ENCODE results near the gene WRAP73.
A peak's percentile ranks its signal among the peaks of the same experiment; 100 is the strongest.
"Not testable (repeated sequence)": the region's sequence is repeated elsewhere in the genome, so short reads cannot be mapped to it uniquely, and the experiment has no call there.

Gene WRAP73

DNA sequence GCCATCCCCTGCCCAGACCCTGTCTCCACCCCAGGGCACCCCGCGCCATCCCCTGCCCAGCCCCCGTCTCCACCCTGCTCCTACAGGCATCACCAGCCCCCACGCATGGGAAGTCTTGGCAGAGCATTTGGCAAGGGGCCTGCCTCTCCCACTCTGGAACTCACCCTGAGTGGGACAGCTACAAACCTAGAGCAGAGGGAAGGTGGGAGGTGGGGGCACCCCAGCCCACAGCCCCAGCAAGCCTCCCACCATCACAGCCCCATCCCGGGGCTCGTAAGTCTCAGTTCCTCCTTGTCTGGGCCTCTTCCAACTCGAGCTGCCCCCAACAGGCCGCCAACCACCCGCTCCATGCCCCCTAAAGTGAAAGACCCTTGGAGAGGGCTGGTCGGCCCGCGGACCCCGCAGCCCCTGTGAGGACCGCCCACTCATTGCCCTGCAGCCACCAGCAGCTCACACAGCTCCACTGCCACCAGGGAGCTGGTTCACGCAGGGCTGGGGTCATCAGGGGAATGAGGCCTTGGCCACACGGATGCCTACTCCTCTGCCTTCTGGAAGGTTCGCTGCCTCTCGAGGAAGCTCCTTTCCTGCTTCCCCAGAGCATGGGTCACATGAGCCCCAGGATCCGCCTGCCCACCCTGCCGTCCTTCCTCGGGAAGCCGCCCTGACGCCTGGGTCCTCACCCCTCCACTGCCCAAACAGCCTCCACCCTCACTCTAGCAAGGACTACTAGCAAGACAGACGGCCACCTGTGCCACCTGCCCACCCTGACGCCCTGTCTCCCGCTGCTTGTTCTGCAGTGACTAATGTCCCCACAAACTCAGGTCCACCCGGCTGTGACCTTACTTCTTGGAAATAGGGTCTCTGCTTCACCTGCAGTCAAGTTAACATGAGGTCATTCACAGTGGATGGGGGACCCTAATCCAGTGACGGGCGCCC is 53.0 kb downstream of the WRAP73 start:
- peak in 1 of 6 experiments; percentile 18 for DNase-seq

DNA sequence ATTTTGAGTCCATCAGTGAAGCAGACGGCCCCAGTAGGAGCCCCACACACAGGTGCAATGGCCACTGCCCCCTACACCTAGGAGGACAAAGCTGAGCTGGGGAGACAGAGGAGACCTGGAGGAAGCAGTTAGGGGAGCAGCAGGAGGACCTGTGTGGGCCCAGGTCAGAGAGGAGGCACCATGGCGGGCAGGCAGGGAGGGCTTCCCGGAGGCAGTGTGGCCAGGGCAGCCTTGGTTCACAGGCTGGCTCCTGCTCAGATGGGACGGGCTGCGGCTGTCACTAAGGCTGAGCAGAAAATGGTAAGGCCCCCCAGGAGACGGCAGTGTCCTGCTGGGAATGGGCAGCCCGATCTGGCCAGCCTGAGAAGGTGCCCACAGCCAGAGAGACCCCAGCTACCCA is 54.0 kb downstream of the WRAP73 start:
- no peak for DNase-seq

DNA sequence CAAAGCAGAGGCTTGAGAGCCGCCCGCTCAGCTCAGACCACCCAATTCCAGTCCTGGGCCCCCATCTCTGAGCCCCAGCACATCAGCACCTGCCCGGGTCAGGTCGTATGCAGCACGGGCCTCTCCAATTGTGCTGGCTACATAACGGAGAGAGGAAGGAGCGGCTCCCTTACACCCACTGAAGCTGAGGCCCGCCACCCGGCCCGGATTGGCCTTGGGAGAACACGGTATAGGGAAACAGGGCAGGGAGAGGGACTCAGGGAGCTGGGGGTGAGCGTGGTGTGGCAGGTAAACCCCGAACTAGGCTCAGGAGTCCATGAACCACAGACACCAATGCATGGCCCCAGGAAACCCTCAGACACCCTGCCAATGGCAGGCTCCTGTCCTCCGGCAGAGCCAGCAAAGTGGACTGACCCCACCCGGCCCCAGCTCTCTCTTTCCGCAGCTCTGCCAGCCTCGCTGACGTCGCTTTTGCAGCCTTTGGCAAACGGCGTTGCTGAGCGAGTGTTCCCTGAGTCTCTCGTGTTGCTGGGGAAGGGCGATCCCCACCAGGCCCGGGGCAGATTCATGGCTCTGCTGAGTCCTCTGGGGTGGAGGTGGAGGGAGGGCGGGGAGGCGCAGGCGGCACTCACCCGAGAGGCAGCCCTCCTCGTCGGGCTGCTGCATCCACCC is 55.1 kb downstream of the WRAP73 start:
- no peak for DNase-seq

DNA sequence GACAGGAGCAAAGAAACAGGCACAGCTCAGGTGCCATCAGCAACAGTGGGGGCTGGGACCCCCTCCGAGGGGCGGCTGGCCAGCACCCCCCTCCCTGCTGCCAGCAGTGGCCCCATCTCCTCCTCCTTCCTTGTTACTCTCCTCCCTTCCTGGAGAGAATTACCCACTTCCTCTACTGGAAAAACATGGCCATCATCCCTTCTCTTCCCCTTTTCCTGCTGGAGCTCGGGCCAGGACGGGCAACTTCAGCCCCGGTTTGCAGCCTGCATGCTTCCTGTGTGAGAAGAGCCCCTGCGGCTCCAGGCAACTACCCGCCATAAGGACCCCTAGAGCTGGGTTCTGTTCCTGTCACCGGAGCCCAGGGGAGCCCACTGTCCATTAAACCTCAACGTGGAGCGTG is 56.2 kb downstream of the WRAP73 start:
- no peak for DNase-seq

DNA sequence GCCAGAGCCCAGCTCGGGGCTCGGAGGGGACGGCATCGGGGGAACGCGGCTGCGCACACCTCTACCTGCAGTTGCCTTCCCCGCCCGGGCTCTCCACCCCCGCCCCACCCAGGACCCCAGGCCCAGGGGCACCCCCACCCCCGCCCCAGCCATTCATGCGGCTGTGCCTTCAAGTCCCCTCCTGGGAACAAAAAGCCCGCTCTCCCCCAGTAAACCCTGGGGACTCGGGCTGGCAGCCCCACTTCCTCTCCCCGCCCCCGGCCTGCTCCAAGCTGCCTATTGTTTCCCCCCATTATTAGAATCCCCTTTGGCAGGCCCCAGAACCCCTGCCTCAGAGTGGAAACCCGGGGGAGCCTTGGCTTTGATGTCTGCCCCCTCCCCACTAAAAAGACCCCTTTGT is 56.6 kb downstream of the WRAP73 start:
- DNase-seq = no peak

DNA sequence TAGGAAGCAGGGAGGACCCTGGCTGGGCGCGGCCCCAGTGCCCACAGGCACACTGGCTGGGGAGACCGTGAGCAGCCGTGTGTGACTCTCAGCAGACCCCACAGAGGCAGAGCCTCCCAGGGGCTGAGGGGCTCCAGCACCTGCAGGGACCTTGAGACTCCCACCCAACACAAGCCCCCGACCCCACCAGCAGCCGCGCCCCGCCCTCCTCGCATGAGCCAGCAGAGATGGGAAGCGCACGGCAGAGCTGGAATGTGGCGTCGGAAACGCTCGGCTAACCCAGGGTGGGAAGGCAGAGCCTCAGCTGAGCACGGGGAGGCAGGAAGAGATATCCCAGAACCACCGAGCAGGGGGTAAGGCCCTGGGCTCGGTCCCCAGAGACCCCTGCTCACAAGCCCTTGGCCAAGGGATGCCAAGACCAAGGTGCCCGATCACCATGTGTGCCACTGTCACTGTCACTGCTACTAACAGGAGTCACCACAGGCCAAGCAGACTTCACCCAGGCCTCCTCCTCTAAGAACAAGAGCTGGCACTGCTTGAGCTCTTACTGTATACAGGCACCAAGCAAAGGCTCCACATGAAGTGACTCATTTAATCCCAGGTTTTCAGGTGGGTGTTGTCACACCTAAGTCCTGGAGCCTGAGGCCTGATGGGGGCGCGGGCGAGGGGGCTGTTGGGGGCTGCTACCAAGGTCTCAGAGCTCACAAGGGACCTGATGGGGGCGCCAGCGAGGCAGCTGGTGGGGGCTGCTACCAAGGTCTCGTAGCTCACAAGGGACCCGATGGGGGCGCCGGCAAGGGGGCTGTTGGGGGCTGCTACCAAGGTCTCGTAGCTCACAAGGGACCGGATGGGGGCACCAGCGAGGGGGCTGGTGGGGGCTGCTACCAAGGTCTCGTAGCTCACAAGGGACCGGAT is 58.7 kb downstream of the WRAP73 start:
- DNase-seq = no peak

DNA sequence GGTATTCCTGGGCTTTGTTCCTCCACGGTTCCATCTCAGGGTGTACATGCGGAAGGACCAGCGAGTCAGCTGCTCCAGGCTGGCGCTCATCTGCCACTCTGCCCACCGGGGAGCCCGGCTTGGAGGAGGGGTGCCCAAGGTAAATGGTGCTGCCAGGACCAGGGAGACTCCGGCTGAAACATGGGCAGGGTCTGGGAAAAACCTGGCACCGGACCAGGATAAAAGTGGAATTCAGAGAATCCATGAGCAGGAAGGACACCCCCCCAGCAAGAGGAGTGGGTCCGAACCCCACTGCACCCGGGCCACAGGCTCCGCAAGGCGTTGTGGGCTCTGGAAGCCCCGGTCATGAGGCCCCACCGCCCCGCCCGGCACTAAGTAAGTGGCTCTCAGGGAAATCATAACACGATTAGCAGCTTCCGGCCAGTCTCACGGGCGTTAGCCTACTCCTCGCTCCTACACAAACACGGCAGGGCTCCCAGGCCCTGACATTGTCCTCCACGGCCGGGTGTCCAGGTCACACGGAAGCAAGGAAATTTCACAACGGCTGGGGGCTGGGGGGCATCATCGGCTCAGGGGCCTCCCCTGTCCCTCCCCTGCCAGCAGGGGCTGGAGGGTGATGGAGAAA is 59.7 kb downstream of the WRAP73 start:
- DNase-seq = no peak

DNA sequence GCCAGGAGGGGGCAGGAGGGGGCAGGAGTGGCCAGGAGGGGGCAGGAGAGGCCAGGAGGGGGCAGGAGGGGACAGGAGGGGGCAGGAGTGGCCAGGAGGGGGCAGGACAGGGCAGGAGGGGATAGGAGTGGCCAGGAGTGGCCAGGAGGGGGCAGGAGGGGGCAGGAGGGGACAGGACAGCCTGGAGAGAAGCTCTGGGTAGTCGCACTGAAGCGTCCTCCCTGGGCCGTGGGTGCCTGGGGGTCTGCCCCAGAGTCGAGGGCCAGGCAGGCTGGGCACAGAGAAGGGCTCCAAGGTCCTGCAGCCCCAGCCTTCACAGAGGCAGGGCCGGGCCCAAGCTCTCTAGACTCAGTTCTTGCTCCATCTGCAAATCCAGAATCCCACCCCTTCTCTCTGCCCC is 61.5 kb downstream of the WRAP73 start:
- DNase-seq = no peak

DNA sequence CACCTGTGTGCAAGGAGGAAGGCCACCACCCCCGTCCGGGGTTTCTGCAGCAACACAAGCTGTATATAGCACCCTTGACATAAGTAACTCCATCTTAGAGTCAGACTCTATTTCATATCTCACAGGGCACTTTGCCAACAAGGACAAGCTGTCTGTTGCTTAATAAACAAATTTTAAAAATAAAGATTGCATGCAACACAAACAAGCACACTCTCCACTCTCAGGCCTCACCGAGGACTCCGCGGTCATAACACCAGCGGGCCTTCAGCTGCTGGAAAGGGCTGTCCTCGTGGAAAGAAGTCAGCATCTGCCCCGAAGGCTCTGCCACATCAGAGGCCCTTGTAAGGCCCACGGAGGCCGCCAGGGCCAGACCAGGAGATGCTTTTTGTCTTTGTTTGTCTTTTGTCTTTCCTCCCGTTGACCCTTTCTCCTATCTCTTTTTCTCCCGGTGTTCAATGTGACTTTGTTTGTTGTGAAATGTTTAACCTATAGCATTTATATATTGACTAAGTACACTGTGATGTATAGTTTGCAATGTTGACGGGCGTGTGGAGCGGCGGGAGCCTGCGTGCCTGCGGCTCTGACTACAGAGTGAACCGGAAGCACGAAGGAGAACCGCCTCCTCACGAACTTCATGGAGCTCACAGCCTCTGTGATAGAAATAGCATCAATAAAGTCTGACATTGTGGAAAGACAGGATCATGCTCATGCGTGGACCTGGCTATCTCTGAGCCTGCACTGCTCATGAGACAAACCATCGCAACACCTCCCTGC is 62.7 kb downstream of the WRAP73 start:
- no peak for DNase-seq

DNA sequence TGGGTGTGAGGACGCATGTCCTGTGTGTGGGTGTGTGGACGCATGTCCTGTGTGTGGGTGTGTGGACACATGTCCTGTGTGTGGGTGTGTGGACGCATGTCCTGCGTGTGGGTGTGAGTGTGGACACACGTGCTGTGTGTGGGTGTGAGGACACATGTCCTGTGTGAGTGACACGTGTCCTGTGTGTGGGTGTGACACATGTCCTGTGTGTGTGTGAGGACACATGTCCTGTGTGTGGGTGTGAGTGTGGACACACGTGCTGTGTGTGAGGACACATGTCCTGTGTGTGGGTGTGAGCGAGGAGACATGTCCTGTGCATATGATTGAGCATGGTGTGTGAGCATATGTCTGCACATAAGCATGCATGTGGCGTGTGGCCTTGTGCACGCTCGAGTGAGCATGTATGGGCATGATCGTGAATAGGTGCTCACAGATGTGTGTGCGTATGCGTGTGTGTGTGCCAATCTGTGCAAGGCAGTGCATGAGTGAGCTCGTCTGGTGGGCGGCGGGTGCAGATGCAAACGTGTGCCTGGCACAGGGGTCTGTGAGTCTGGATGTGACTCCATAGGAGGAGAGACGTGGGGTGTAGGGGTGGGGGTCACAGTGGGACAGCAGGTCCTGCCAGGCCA is 63.8 kb downstream of the WRAP73 start:
- DNase-seq = no peak

DNA sequence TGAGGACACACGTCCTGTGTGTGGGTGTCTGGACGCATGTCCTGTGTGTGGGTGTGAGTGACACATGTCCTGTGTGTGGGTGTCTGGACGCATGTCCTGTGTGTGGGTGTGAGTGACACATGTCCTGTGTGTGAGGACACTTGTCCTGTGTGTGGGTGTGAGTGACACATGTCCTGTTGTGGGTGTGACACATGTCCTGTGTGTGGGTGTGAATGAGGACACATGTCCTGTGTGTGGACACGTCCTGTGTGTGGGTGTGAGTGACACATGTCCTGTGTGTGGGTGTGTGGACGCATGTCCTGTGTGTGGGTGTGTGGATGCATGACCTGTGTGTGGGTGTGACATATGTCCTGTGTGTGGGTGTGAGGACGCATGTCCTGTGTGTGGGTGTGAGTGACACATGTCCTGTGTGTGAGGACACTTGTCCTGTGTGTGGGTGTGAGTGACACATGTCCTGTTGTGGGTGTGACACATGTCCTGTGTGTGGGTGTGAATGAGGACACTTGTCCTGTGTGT is 64.5 kb downstream of the WRAP73 start:
- DNase-seq = not testable (repeated sequence)

DNA sequence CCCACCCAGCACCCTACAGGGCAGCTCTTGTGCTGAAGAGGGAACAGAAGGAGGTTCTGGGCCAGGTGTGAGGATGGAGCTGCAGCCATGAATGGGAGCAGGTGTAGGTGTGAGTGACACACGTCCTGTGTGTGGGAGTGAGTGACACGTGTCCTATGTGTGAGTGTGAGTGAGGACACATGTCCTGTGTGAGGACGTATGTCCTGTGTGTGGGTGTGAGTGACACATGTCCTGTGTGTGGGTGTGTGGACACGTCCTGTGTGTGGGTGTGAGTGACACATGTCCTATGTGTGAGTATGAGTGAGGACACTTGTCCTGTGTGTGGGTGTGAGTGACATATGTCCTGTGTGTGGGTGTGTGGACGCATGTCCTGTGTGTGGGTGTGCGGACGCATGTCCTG is 65.0 kb downstream of the WRAP73 start:
- no peak for DNase-seq

DNA sequence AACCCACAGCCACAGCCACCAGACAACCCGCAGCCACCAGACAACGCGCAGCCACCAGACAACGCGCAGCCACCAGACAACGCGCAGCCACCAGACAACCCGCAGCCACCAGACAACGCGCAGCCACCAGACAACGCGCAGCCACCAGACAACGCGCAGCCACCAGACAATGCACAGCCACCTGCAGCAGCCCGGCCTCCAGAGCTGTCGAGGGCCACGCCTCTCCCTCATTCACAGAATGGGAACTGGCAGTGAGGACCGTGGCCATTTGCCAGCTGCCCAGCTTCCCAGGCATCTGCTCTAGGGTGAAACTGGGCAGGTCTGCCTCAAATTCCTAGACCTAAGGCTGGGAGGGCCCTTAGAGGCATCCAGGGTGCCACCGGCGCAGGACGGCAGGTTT is 66.2 kb downstream of the WRAP73 start:
- DNase-seq = not testable (repeated sequence)

DNA sequence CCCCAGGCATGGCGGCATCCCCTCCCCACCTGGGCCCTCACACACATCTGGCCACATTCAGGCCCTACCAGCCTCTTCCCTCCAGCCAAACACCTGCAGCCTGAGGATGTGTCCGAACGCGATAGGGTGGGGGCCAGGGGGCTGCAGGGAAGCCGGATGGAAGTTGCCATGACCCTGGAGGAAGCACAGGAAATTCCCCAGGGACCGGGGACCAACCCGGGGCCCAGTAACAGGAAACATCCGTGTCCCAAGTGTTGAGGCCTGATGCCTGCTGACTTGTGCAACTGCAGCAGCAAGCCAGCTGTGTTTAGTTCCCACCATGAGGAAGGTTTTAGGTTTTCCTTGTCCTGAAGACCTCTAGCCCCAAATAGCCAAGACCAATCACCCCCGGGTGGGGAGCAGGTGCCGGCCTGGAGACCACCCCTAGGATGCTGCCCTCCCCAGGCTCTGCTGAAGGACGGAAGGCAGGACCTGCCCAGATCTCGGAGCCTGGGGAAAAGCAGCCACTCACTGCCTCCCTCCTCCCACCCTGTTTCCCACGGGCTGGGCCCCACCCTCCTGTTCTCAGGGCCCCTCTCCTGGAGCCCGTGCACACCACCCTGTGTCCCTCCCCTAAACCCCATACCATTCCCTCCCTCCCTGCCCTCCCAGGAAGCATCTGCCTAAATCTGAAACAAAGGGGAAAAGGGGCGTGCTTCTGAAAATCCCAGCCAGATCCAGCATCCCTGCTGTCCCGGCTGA is 68.4 kb downstream of the WRAP73 start:
- no peak for DNase-seq

All from stimulated activated naive CD4-positive, alpha-beta T cell (primary cell).